Measurements from ENCODE around the gene SHE. TPM values are rescaled to one million over a fixed set of nuclear protein-coding genes. Genes with fewer than 3 reads are reported as not detected.

Gene SHE
- total RNA-seq, 2 experiments from 2014 or later = not detected

- peaks cover 26% of the 10 kb centered on the region for H3K4me1 Mint-ChIP-seq (ENCODE audit: low read depth)
- intact Hi-C loops (cut with DNase I, micrococcal nuclease) = loop anchor here (5.0 kb wide), 2 partner anchors 34 to 204 kb away; partner anchors contain the start of gene HAX1 (in 1 of the 2)
- POLR2A ChIA-PET = interaction anchor here (0.7 to 1.2 kb wide), 3 partner anchors 12 to 73 kb away, joined by 3 read pairs; no protein-coding TSS in a partner anchor
- no peaks in the 10 kb centered on the region for H3K27me3 Mint-ChIP-seq
- DNase-seq (no peak), ATAC-seq (ENCODE audit: poor library complexity) (no peak)
- Histone ChIP-seq H3K27me3 (ENCODE audit: control insufficient read depth in 1 of 2, insufficient read depth in 2 of 2, low read length in 2 of 2) (no peaks in the 10 kb centered on the region), H3K36me3 (ENCODE audit: insufficient read depth, low read length) (no peaks in the 10 kb centered on the region), H3K4me1 (ENCODE audit: insufficient read depth, low read length) (peaks cover 11% of the 10 kb centered on the region), H3K9me3 (ENCODE audit: control insufficient read depth in 1 of 2, insufficient read depth in 1 of 2, low read length in 2 of 2) (no peaks in the 10 kb centered on the region), H3K27ac (ENCODE audit: low read depth in 1 of 2, low read length in 2 of 2) (no peak overlapping the region), H3K4me3 (ENCODE audit: low read length) (no peak overlapping the region)
- no peak overlapping the region for H3K27ac Mint-ChIP-seq
- no peaks in the 10 kb centered on the region for H3K9me3 Mint-ChIP-seq
- CTCF ChIA-PET = interaction anchor here (0.7 kb wide), 1 partner anchor 608 kb away, joined by 3 read pairs; no protein-coding TSS in a partner anchor
- H3K4me3 Mint-ChIP-seq = no peak overlapping the region
- no peak for TF ChIP-seq CTCF (IDR thresholded peaks at IDR 0.05)
- H3K36me3 Mint-ChIP-seq (ENCODE audit: low read depth) = no peaks in the 10 kb centered on the region
Measured at GRCh38 chr1:154476791-154477190, 25.4 kb downstream of the SHE start.

- Mint-ChIP-seq H3K4me1 (ENCODE audit: low read depth) (peaks cover 27% of the 10 kb centered on the region), H3K4me3 (no peak overlapping the region), H3K36me3 (ENCODE audit: low read depth) (no peaks in the 10 kb centered on the region), H3K27ac (no peak overlapping the region), H3K27me3 (no peaks in the 10 kb centered on the region), H3K9me3 (no peaks in the 10 kb centered on the region)
- peaks cover 14% of the 10 kb centered on the region for H3K4me1 ChIP-seq (ENCODE audit: insufficient read depth, low read length)
- H3K27me3 ChIP-seq (ENCODE audit: control insufficient read depth in 1 of 2, insufficient read depth in 2 of 2, low read length in 2 of 2) = no peaks in the 10 kb centered on the region
- H3K4me3 ChIP-seq (ENCODE audit: low read length) = no peak overlapping the region
- no peaks in the 10 kb centered on the region for H3K9me3 ChIP-seq (ENCODE audit: control insufficient read depth in 1 of 2, insufficient read depth in 1 of 2, low read length in 2 of 2)
- H3K27ac ChIP-seq (ENCODE audit: low read depth in 1 of 2, low read length in 2 of 2) = no peak overlapping the region
- H3K36me3 ChIP-seq (ENCODE audit: insufficient read depth, low read length) = peaks cover under 1% of the 10 kb centered on the region
- ATAC-seq (ENCODE audit: poor library complexity) = no peak
- no peak for TF ChIP-seq CTCF (IDR thresholded peaks at IDR 0.05)
- intact Hi-C loops (cut with DNase I, micrococcal nuclease) = loop anchor here (5.0 kb wide), 2 partner anchors 33 to 203 kb away; partner anchors contain the start of gene HAX1 (in 1 of the 2)
- POLR2A ChIA-PET = no interaction called here
- CTCF ChIA-PET = no interaction called here
- DNase-seq = no peak
Measured at GRCh38 chr1:154474802-154475201, 27.4 kb downstream of the SHE start.

- Mint-ChIP-seq H3K4me1 (ENCODE audit: low read depth) (peaks cover 45% of the 10 kb centered on the region), H3K27me3 (no peaks in the 10 kb centered on the region), H3K9me3 (no peaks in the 10 kb centered on the region), H3K36me3 (ENCODE audit: low read depth) (no peaks in the 10 kb centered on the region), H3K4me3 (no peak overlapping the region), H3K27ac (peak overlapping the region; percentile 25)
- peaks cover 10% of the 10 kb centered on the region for H3K36me3 ChIP-seq (ENCODE audit: insufficient read depth, low read length)
- peaks cover 37% of the 10 kb centered on the region for H3K4me1 ChIP-seq (ENCODE audit: insufficient read depth, low read length)
- CTCF ChIA-PET = interaction anchor here (0.6 to 2.0 kb wide), 2 partner anchors 9 kb away, joined by 5 to 7 read pairs; no protein-coding TSS in a partner anchor
- POLR2A ChIA-PET = interaction anchor here (0.6 kb wide), 1 partner anchor 32 kb away, joined by 3 read pairs; no protein-coding TSS in a partner anchor
- H3K4me3 ChIP-seq (ENCODE audit: low read length) = no peak overlapping the region
- no peaks in the 10 kb centered on the region for H3K9me3 ChIP-seq (ENCODE audit: control insufficient read depth in 1 of 2, insufficient read depth in 1 of 2, low read length in 2 of 2)
- no peak overlapping the region for H3K27ac ChIP-seq (ENCODE audit: low read depth in 1 of 2, low read length in 2 of 2)
- no peak for TF ChIP-seq CTCF (IDR thresholded peaks at IDR 0.05)
- no peak for ATAC-seq (ENCODE audit: poor library complexity)
- no peaks in the 10 kb centered on the region for H3K27me3 ChIP-seq (ENCODE audit: control insufficient read depth in 1 of 2, insufficient read depth in 2 of 2, low read length in 2 of 2)
- intact Hi-C loops (cut with DNase I, micrococcal nuclease) = no loop called here
- no peak for DNase-seq
Measured at GRCh38 chr1:154471304-154471703, 30.9 kb downstream of the SHE start.
